GM12891 (cell line): ENCODE measurements around the gene REV1.

Experiments
- PAX5 ChIP-seq: IDR thresholded peaks from 2 replicates; pipeline ENCODE4 v1.6.1; 2011; ENCODE audit warnings: low read length, moderate library complexity, mild to moderate bottlenecking; ENCODE audit not compliant: insufficient read depth, severe bottlenecking
- POLR2A ChIP-seq: IDR thresholded peaks from 2 replicates; pipeline ENCODE4 v1.6.1; 2011; ENCODE audit warnings: low read depth, low read length, control low read depth
- POLR2AphosphoS5 ChIP-seq: IDR thresholded peaks from 2 replicates; pipeline ENCODE4 v1.6.1; 2011; ENCODE audit warnings: low read depth, low read length, control low read depth
- SPI1 ChIP-seq: IDR thresholded peaks from 2 replicates; pipeline ENCODE4 v1.6.1; 2011; ENCODE audit warnings: low read depth, low read length, control low read depth
- TAF1 ChIP-seq: IDR thresholded peaks from 2 replicates; pipeline ENCODE4 v1.6.1; 2011; ENCODE audit warnings: low read depth, low read length, control low read depth

DNA sequence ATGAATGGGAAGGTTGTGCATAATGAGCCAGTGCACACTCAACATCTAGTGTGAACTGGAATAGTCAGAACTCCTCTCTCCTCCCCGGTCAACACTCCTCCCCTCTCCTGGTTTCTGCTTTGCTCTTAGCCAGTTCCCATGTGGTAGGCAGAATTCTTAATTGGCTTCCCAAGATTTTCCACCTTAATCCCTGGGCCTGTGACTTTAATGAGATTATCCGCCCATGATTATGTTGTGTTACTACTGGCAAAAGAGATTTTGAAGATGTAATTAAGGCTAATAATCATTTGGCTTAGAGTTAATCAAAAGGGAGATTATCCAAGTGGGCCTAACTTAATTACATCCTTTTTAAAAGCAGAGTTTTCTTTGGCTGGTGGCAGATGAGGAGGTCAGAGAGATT is 34.2 kb upstream of the REV1 start:
- TF ChIP-seq POLR2A (no peak), TAF1 (no peak), POLR2AphosphoS5 (no peak), PAX5 (no peak), SPI1 (no peak)
